Mammary epithelial cell (primary cell): ENCODE data around the gene SNAI1.
"Not testable (repeated sequence)": the region's sequence is repeated elsewhere in the genome, so short reads cannot be mapped to it uniquely, and the experiment has no call there.

Experiments
- EZH2 ChIP-seq: IDR thresholded peaks from 2 replicates; pipeline ENCODE4 v1.6.1; 2012; ENCODE audit warnings: low read length, inconsistent platforms, borderline replicate concordance
- TF ChIP-seq, protein P1 (sequence below), 2 donors: IDR thresholded peaks in 1 of 2; conservative IDR thresholded peaks in 1 of 2; 2 replicates each; pipeline ENCODE4 v1.5.1; 2011 to 2012; ENCODE audit warnings: inconsistent platforms in 2 of 2, low read length in 2 of 2, mild to moderate bottlenecking in 2 of 2, control low read depth in 1 of 2, low read depth in 1 of 2; ENCODE audit not compliant: insufficient read depth in 1 of 2; ENCODE audit errors: extremely low read depth in 1 of 2

DNA sequence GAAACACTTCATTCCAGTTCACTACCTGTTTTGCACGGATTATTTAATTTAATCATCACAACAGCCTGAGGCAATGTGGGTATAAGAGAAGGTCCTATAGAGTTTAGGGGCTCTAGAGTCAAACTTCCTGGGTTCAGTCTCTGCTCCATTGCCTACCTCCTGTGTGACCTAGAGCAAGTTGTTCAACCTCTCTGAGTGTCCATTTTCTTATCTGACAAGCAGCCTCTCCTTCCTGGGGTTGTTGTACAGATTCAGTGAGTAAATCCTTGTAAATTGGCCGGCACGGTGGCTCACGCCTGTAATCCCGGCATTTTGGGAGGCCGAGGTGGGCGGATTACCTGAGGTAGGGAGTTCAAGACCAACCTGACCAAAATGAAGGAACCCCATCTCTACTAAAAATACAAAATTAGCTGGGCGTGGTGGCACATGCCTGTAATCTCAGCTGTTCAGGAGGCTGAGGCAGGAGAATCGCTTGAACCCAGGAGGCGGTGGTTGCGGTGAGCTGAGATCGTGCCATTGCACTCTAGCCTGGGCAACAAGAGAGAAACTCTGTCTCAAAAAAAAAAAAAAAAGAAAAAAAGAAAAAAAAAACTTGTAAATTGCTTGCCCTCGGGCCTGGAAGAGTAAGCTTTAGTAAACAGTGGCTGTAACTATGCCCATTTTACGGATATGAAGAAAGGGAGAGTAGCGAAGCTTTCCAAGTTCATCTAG is 15.9 kb downstream of the SNAI1 start:
- TF ChIP-seq, protein P1, sequence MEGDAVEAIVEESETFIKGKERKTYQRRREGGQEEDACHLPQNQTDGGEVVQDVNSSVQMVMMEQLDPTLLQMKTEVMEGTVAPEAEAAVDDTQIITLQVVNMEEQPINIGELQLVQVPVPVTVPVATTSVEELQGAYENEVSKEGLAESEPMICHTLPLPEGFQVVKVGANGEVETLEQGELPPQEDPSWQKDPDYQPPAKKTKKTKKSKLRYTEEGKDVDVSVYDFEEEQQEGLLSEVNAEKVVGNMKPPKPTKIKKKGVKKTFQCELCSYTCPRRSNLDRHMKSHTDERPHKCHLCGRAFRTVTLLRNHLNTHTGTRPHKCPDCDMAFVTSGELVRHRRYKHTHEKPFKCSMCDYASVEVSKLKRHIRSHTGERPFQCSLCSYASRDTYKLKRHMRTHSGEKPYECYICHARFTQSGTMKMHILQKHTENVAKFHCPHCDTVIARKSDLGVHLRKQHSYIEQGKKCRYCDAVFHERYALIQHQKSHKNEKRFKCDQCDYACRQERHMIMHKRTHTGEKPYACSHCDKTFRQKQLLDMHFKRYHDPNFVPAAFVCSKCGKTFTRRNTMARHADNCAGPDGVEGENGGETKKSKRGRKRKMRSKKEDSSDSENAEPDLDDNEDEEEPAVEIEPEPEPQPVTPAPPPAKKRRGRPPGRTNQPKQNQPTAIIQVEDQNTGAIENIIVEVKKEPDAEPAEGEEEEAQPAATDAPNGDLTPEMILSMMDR (conservative IDR thresholded peaks at IDR 0.05 in 1 of 2, IDR thresholded peaks at IDR 0.05 in 1 of 2; ENCODE audit: extremely low read depth in 1 of 2, insufficient read depth in 1 of 2, low read depth in 1 of 2, low read length in 2 of 2): not testable (repeated sequence)
- TF ChIP-seq EZH2: not testable (repeated sequence)
